Measurements from ENCODE around the gene RGMB.
A peak's percentile ranks its signal among the peaks of the same experiment; 100 is the strongest.
"Not testable (repeated sequence)": the region's sequence is repeated elsewhere in the genome, so short reads cannot be mapped to it uniquely, and the experiment has no call there.

The RGMB gene

DNA sequence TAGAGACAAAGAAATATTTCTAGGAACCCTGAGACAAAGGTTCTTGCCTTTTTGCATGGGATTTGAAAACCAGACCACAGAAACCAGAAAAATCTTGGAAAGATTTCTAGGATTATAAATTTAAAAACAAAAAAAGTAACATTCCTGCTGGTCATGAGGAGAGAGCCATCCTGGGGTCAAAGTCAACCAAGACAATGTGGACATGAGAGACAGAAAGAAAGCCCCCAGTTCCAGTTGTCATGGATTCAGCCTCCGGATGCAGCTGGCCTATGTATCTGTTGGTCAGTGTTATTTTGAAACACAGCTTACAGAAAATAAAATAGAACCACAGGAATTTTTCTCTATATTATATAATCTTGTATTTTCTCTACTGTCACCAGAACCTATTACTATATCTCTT lies 24.4 kb upstream of the RGMB start:
- Histone ChIP-seq H3K18ac (ENCODE audit: low read length) (no peak overlapping the region), H3K4me2 (ENCODE audit: low read length) (no peak overlapping the region), H3K79me2 (ENCODE audit: control insufficient read depth, insufficient read depth, low read length) (peaks cover 8% of the 10 kb centered on the region), H3K4ac (ENCODE audit: low read depth, low read length) (no peak overlapping the region), H2BK15ac (replicated peaks; ENCODE audit: low read depth) (no peak overlapping the region), H3K27me3 (ENCODE audit: insufficient read depth, low read length, poor library complexity) (no peaks in the 10 kb centered on the region), H2BK120ac (ENCODE audit: low read depth, low read length) (no peak overlapping the region), H3K27ac (ENCODE audit: low read depth, low read length) (no peak overlapping the region), H2BK5ac (ENCODE audit: low read length) (no peak overlapping the region), H2AK5ac (ENCODE audit: low read length) (no peak overlapping the region), H3K4me1 (ENCODE audit: control insufficient read depth, low read depth, low read length) (peaks cover 6% of the 10 kb centered on the region), H3K79me1 (ENCODE audit: low read length) (no peaks in the 10 kb centered on the region), H3K36me3 (ENCODE audit: control insufficient read depth, insufficient read depth, low read length) (no peaks in the 10 kb centered on the region), H3K4me3 (ENCODE audit: low read length) (no peak overlapping the region), H3K56ac (ENCODE audit: low read length) (peak overlapping the region; percentile 39), H4K8ac (ENCODE audit: low read depth, low read length) (no peak overlapping the region), H3K9ac (ENCODE audit: low read length) (no peak overlapping the region), H4K5ac (ENCODE audit: low read length) (no peak overlapping the region), H3K23ac (ENCODE audit: low read length) (no peak overlapping the region)
- no CpG with 5 or more reads among the region's 1 CpG for WGBS (ENCODE audit: extremely low coverage, insufficient coverage, low lambda C conversion rate)
- no peak for DNase-seq

DNA sequence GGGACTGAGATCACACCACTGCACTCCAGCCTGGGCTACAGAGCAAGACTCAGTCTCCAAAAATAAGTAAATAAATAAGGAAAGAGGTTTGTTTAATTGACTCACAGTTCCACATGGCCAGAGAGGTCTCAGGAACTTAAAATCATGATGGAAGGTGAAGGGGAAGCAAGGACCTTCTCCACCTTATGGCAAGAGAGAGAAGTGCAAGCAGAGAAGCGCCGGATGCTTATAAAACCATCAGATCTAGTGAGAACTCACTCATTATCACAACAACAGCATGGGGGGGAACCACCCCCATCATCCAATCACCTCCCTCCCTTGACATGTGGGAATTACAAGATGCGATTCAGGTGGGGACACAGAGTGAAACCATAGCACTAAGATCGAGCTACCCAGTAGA lies 22.8 kb upstream of the RGMB start:
- no CpG with 5 or more reads among the region's 4 CpGs for WGBS (ENCODE audit: extremely low coverage, insufficient coverage, low lambda C conversion rate)
- no peak overlapping the region for H2BK120ac ChIP-seq (ENCODE audit: low read depth, low read length)
- peak; percentile 89 for DNase-seq

DNA sequence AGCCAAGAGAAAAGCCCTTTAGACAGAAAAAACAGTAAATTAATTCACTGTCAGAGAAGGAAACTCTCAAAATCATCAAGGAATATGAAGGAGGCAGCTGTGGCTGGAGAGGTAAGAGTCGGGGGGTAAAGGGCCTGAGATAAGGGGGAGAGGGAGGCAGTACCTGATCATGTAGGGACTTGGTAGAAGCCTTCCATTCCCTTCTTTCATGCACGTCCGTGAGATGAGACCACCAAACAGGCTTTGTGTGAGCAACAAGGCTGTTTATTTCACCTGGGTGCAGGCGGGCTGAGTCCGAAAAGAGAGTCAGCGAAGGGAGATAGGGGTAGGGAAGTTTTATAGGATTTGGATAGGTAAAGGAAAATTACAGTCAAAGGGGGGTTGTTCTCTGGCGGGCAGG lies 21.1 kb upstream of the RGMB start:
- H2BK15ac ChIP-seq (replicated peaks; ENCODE audit: low read depth); H3K36me3 ChIP-seq (ENCODE audit: control insufficient read depth, insufficient read depth, low read length); H2AK5ac ChIP-seq (ENCODE audit: low read length); H3K79me1 ChIP-seq (ENCODE audit: low read length); H4K5ac ChIP-seq (ENCODE audit: low read length); H3K4me1 ChIP-seq (ENCODE audit: control insufficient read depth, low read depth, low read length); H3K23ac ChIP-seq (ENCODE audit: low read length); H3K79me2 ChIP-seq (ENCODE audit: control insufficient read depth, insufficient read depth, low read length); H3K27me3 ChIP-seq (ENCODE audit: insufficient read depth, low read length, poor library complexity): not testable (repeated sequence)
- H3K9ac ChIP-seq (ENCODE audit: low read length) = peak overlapping the region; percentile 66
- WGBS (ENCODE audit: extremely low coverage, insufficient coverage, low lambda C conversion rate) = no CpG with 5 or more reads among the region's 7 CpGs
- peak overlapping the region; percentile 100 for H2BK120ac ChIP-seq (ENCODE audit: low read depth, low read length)
- peak overlapping the region; percentile 33 for H3K4me2 ChIP-seq (ENCODE audit: low read length)
- peak overlapping the region; percentile 99 for H3K4ac ChIP-seq (ENCODE audit: low read depth, low read length)
- peak overlapping the region; percentile 100 for H3K18ac ChIP-seq (ENCODE audit: low read length)
- peak overlapping the region; percentile 94 for H3K56ac ChIP-seq (ENCODE audit: low read length)
- peak overlapping the region; percentile 3 for H3K4me3 ChIP-seq (ENCODE audit: low read length)
- peak; percentile 60 for DNase-seq
- H4K8ac ChIP-seq (ENCODE audit: low read depth, low read length) = peak overlapping the region; percentile 67
- peak overlapping the region; percentile 93 for H2BK5ac ChIP-seq (ENCODE audit: low read length)
- H3K27ac ChIP-seq (ENCODE audit: low read depth, low read length) = peak overlapping the region; percentile 95

More for the DNA sequence above, 22.8 kb upstream of the RGMB start:
- H3K4me3 ChIP-seq (ENCODE audit: low read length) = no peak overlapping the region
- peak overlapping the region; percentile 77 for H3K56ac ChIP-seq (ENCODE audit: low read length)
- peaks cover 8% of the 10 kb centered on the region for H3K79me2 ChIP-seq (ENCODE audit: control insufficient read depth, insufficient read depth, low read length)
- H3K23ac ChIP-seq (ENCODE audit: low read length) = no peak overlapping the region
- no peak overlapping the region for H3K27ac ChIP-seq (ENCODE audit: low read depth, low read length)
- H3K79me1 ChIP-seq (ENCODE audit: low read length) = no peaks in the 10 kb centered on the region
- H3K27me3 ChIP-seq (ENCODE audit: insufficient read depth, low read length, poor library complexity) = no peaks in the 10 kb centered on the region
- H3K4me2 ChIP-seq (ENCODE audit: low read length) = no peak overlapping the region
- H3K9ac ChIP-seq (ENCODE audit: low read length) = peak overlapping the region; percentile 23
- H4K5ac ChIP-seq (ENCODE audit: low read length) = no peak overlapping the region
- H3K4ac ChIP-seq (ENCODE audit: low read depth, low read length) = peak overlapping the region; percentile 59
- peak overlapping the region; percentile 71 for H3K18ac ChIP-seq (ENCODE audit: low read length)
- H4K8ac ChIP-seq (ENCODE audit: low read depth, low read length) = no peak overlapping the region
- H2BK15ac ChIP-seq (replicated peaks; ENCODE audit: low read depth) = no peak overlapping the region
- H2BK5ac ChIP-seq (ENCODE audit: low read length) = peak overlapping the region; percentile 28
- H3K4me1 ChIP-seq (ENCODE audit: control insufficient read depth, low read depth, low read length) = peaks cover 6% of the 10 kb centered on the region
- no peaks in the 10 kb centered on the region for H3K36me3 ChIP-seq (ENCODE audit: control insufficient read depth, insufficient read depth, low read length)
- no peak overlapping the region for H2AK5ac ChIP-seq (ENCODE audit: low read length)

DNA sequence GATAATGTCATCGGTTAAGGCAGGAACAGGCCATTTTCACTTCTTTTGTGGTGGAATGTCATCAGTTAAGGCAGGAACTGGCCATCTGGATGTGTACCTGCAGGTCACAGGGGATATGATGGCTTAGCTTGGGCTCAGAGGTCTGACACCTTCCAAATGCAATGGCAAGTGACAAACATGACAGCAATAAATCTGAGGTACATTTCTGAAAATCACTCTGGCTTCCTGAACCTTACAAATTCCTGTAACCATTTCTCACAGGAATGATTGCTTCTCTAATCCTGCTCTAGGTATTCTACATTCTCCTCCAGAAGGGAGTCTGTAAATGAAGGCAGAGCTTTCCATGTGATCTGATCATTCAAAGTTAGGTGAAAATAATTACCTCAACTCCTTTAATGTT lies 20.7 kb upstream of the RGMB start:
- H2BK5ac ChIP-seq (ENCODE audit: low read length) = peak overlapping the region; percentile 71
- H3K79me1 ChIP-seq (ENCODE audit: low read length); H3K23ac ChIP-seq (ENCODE audit: low read length); H3K27me3 ChIP-seq (ENCODE audit: insufficient read depth, low read length, poor library complexity); H3K56ac ChIP-seq (ENCODE audit: low read length); H2BK15ac ChIP-seq (replicated peaks; ENCODE audit: low read depth); H3K4me2 ChIP-seq (ENCODE audit: low read length); H3K4ac ChIP-seq (ENCODE audit: low read depth, low read length); H3K79me2 ChIP-seq (ENCODE audit: control insufficient read depth, insufficient read depth, low read length); H3K36me3 ChIP-seq (ENCODE audit: control insufficient read depth, insufficient read depth, low read length); H3K4me3 ChIP-seq (ENCODE audit: low read length); H3K18ac ChIP-seq (ENCODE audit: low read length); H4K5ac ChIP-seq (ENCODE audit: low read length); H2AK5ac ChIP-seq (ENCODE audit: low read length); H3K4me1 ChIP-seq (ENCODE audit: control insufficient read depth, low read depth, low read length); H3K9ac ChIP-seq (ENCODE audit: low read length); H2BK120ac ChIP-seq (ENCODE audit: low read depth, low read length): not testable (repeated sequence)
- peak overlapping the region; percentile 83 for H4K8ac ChIP-seq (ENCODE audit: low read depth, low read length)
- no CpG with 5 or more reads among the region's 1 CpG for WGBS (ENCODE audit: extremely low coverage, insufficient coverage, low lambda C conversion rate)
- peak overlapping the region; percentile 90 for H3K27ac ChIP-seq (ENCODE audit: low read depth, low read length)
- DNase-seq = peak; percentile 84

DNA sequence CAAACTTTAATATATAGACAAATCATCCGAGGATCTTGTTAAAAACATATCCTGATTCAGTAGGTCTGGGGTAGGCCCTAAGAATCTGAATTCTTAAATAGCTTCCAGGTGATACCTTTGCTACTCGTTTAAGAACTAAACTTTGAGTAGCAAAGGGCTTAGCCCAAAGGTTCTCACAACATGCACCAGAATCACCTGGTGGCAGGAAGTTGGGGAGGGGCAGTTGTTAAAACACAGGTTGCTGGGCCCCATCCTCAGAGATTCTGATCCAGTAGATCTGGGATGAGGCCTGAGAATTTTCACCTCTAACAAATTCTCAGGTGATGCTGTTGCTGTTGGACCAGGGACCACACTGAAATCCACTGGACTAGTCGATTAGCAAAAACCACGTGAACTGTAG lies 20.0 kb upstream of the RGMB start:
- Histone ChIP-seq H3K27me3 (ENCODE audit: insufficient read depth, low read length, poor library complexity) (no peaks in the 10 kb centered on the region), H2BK15ac (replicated peaks; ENCODE audit: low read depth) (no peak overlapping the region), H3K4me3 (ENCODE audit: low read length) (no peak overlapping the region), H3K4me2 (ENCODE audit: low read length) (no peak overlapping the region), H4K8ac (ENCODE audit: low read depth, low read length) (no peak overlapping the region), H2BK5ac (ENCODE audit: low read length) (peak overlapping the region; percentile 86), H4K5ac (ENCODE audit: low read length) (no peak overlapping the region), H3K27ac (ENCODE audit: low read depth, low read length) (peak overlapping the region; percentile 90), H3K4ac (ENCODE audit: low read depth, low read length) (peak overlapping the region; percentile 16), H3K36me3 (ENCODE audit: control insufficient read depth, insufficient read depth, low read length) (no peaks in the 10 kb centered on the region), H3K79me1 (ENCODE audit: low read length) (no peaks in the 10 kb centered on the region), H3K18ac (ENCODE audit: low read length) (peak overlapping the region; percentile 98), H3K9ac (ENCODE audit: low read length) (no peak overlapping the region), H3K23ac (ENCODE audit: low read length) (no peak overlapping the region), H3K56ac (ENCODE audit: low read length) (peak overlapping the region; percentile 44), H3K4me1 (ENCODE audit: control insufficient read depth, low read depth, low read length) (peaks cover 6% of the 10 kb centered on the region), H3K79me2 (ENCODE audit: control insufficient read depth, insufficient read depth, low read length) (peaks cover 7% of the 10 kb centered on the region), H2AK5ac (ENCODE audit: low read length) (no peak overlapping the region), H2BK120ac (ENCODE audit: low read depth, low read length) (peak overlapping the region; percentile 98)
- no CpG with 5 or more reads among the region's 4 CpGs for WGBS (ENCODE audit: extremely low coverage, insufficient coverage, low lambda C conversion rate)
- peak; percentile 80 for DNase-seq

DNA sequence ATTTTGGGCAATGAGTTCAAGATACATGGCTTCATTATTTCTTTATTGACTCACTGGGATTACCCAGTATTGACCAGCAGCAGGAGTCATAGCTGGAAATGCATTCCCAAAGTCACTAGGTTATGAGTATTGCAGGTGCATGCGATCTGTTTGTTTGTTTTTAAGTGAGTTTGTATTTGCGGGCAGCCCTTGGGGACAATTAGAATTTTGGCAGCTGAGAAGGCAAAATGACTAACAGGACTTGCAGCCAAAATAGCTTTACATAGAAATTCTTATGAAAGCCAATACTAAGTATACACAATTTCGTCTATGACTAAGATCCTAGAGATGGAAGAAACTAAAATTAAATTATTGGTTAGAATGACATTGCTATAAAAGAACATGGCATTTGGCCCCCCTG lies 18.1 kb upstream of the RGMB start:
- peaks cover 6% of the 10 kb centered on the region for H3K4me1 ChIP-seq (ENCODE audit: control insufficient read depth, low read depth, low read length)
- H3K79me1 ChIP-seq (ENCODE audit: low read length) = no peaks in the 10 kb centered on the region
- no peak overlapping the region for H3K4me2 ChIP-seq (ENCODE audit: low read length)
- no peaks in the 10 kb centered on the region for H3K27me3 ChIP-seq (ENCODE audit: insufficient read depth, low read length, poor library complexity)
- WGBS (ENCODE audit: extremely low coverage, insufficient coverage, low lambda C conversion rate) = no CpG with 5 or more reads among the region's 3 CpGs
- no peak overlapping the region for H4K5ac ChIP-seq (ENCODE audit: low read length)
- H3K79me2 ChIP-seq (ENCODE audit: control insufficient read depth, insufficient read depth, low read length) = no peaks in the 10 kb centered on the region
- no peak overlapping the region for H3K4me3 ChIP-seq (ENCODE audit: low read length)
- no peak overlapping the region for H3K9ac ChIP-seq (ENCODE audit: low read length)
- H3K4ac ChIP-seq (ENCODE audit: low read depth, low read length) = no peak overlapping the region
- H3K27ac ChIP-seq (ENCODE audit: low read depth, low read length) = no peak overlapping the region
- no peak overlapping the region for H3K18ac ChIP-seq (ENCODE audit: low read length)
- DNase-seq = no peak
- H2BK15ac ChIP-seq (replicated peaks; ENCODE audit: low read depth) = peak overlapping the region; percentile 57
- H4K8ac ChIP-seq (ENCODE audit: low read depth, low read length) = no peak overlapping the region
- no peak overlapping the region for H2AK5ac ChIP-seq (ENCODE audit: low read length)
- H2BK120ac ChIP-seq (ENCODE audit: low read depth, low read length) = peak overlapping the region; percentile 92
- no peak overlapping the region for H2BK5ac ChIP-seq (ENCODE audit: low read length)
- no peak overlapping the region for H3K23ac ChIP-seq (ENCODE audit: low read length)
- no peaks in the 10 kb centered on the region for H3K36me3 ChIP-seq (ENCODE audit: control insufficient read depth, insufficient read depth, low read length)
- no peak overlapping the region for H3K56ac ChIP-seq (ENCODE audit: low read length)

Measured in mesendoderm (in vitro differentiated cells).